H1 (cell line): ENCODE results near the gene PRKD3. TPM values are rescaled to one million over a fixed set of nuclear protein-coding genes. Genes with fewer than 3 reads are reported as not detected.

Source experiments
- CTCF ChIA-PET: fragments of 300-600 bp; sonication (Branson Sonifier 250); formaldehyde crosslinking; loops from one replicate; lab custom pipeline; 2021; ENCODE audit not compliant: partially characterized antibody; lab: Charles Lee
- POLR2A ChIA-PET: fragments of 300-600 bp; sonication (Branson Sonifier 250); formaldehyde crosslinking; loops from one replicate; lab custom pipeline; 2021; ENCODE audit warnings: inconsistent platforms; ENCODE audit not compliant: partially characterized antibody; lab: Charles Lee
- DNase-seq, 2 experiments: peaks; one replicate each; pipeline versions ENCODE4 v3.0.0 to v3.0.0-alpha.2; 2010 to 2022; ENCODE audit warnings: low spot score in 2 of 2, low read depth in 1 of 2, mixed read lengths in 1 of 2
- FAIRE-seq: peaks from 2 replicates; lab custom pipeline; 2011; peaks lifted over from hg19 to GRCh38; lab: Jason Lieb, UNC
- H2AFZ ChIP-seq: 2 replicates; pipeline ENCODE4 v1.8.1; 2012; ENCODE audit warnings: low read length, inconsistent platforms
- H2AK5ac ChIP-seq: 2 replicates; pipeline ENCODE4 v1.6.1; 2013; ENCODE audit warnings: low read depth, low read length
- H2BK120ac ChIP-seq: replicated peaks from 2 replicates; pipeline ENCODE3; 2013; ENCODE audit warnings: low read depth, low read length, inconsistent platforms
- H2BK12ac ChIP-seq: 2 replicates; pipeline ENCODE4 v1.6.1; 2013; ENCODE audit warnings: low read depth, low read length
- H2BK15ac ChIP-seq: 2 replicates; pipeline ENCODE4 v1.6.1; 2013; ENCODE audit warnings: low read length
- H2BK20ac ChIP-seq: 2 replicates; pipeline ENCODE4 v1.6.1; 2013; ENCODE audit warnings: low read length
- H2BK5ac ChIP-seq: 2 replicates; pipeline ENCODE4 v1.6.1; 2013; ENCODE audit warnings: low read depth, low read length
- H3K14ac ChIP-seq: 2 replicates; pipeline ENCODE4 v1.6.1; 2013; ENCODE audit warnings: inconsistent platforms; ENCODE audit not compliant: insufficient read length
- H3K18ac ChIP-seq: 2 replicates; pipeline ENCODE4 v1.6.1; 2013; ENCODE audit warnings: low read length; ENCODE audit errors: extremely low read depth
- H3K23ac ChIP-seq: 2 replicates; pipeline ENCODE4 v1.6.1; 2013; ENCODE audit warnings: inconsistent platforms; ENCODE audit not compliant: insufficient read length
- H3K23me2 ChIP-seq: 2 replicates; pipeline ENCODE4 v1.6.1; 2013; ENCODE audit warnings: low read depth, low read length
- H3K27ac ChIP-seq: 2 replicates; pipeline ENCODE4 v1.6.1; 2011; ENCODE audit warnings: low read depth, low read length, inconsistent platforms
- H3K27me3 ChIP-seq, 4 experiments: replicated peaks in 1 of 4; 1 replicate in 1 of 4; 2 replicates in 3 of 4; pipeline versions ENCODE4 v1.6.1 to v1.8.1; 2011 to 2013; ENCODE audit warnings: low read length in 3 of 4, mild to moderate bottlenecking in 3 of 4, inconsistent platforms in 2 of 4, mixed read lengths in 2 of 4, moderate library complexity in 1 of 4; ENCODE audit not compliant: control insufficient read depth in 3 of 4, insufficient read depth in 3 of 4; ENCODE audit errors: extremely low read depth in 1 of 4
- H3K36me3 ChIP-seq, 4 experiments: 2 replicates each; pipeline versions ENCODE4 v1.6.1 to v1.8.1; 2011 to 2013; ENCODE audit warnings: mild to moderate bottlenecking in 4 of 4, low read length in 3 of 4, moderate library complexity in 2 of 4, control low read depth in 1 of 4, inconsistent platforms in 1 of 4; ENCODE audit not compliant: insufficient read depth in 4 of 4, control insufficient read depth in 2 of 4
- H3K4ac ChIP-seq: replicated peaks from 2 replicates; pipeline ENCODE3; 2013; ENCODE audit warnings: low read length, low read depth, mixed read lengths, inconsistent platforms; ENCODE audit not compliant: insufficient read length
- H3K4me1 ChIP-seq, 4 experiments: replicated peaks in 1 of 4; 1 replicate in 1 of 4; 2 replicates in 3 of 4; pipeline versions ENCODE4 v1.6.1 to v1.8.1; 2011 to 2013; ENCODE audit warnings: low read length in 3 of 4, inconsistent platforms in 2 of 4, mixed read lengths in 1 of 4; ENCODE audit not compliant: insufficient read depth in 4 of 4, control insufficient read depth in 3 of 4
- H3K4me2 ChIP-seq, 2 experiments: 2 replicates each; pipeline versions ENCODE4 v1.6.1 to v1.8.1; 2011 to 2013; ENCODE audit warnings: low read depth in 2 of 2, low read length in 2 of 2, control low read depth in 1 of 2, inconsistent platforms in 1 of 2, mild to moderate bottlenecking in 1 of 2; ENCODE audit not compliant: insufficient read depth in 1 of 2
- H3K4me3 ChIP-seq, 4 experiments: fragments of 200-600, 300-600 bp in 1 of 4; sonication (generic), shearing (Covaris generic), sonication (Bioruptor Twin) in 1 of 4; 2 replicates each; pipeline versions ENCODE4 v1.5.1 to v1.8.1; 2011 to 2016; ENCODE audit warnings: low read length in 4 of 4, low read depth in 3 of 4, control low read depth in 2 of 4, inconsistent platforms in 2 of 4, mild to moderate bottlenecking in 2 of 4, mixed read lengths in 1 of 4, moderate library complexity in 1 of 4; ENCODE audit not compliant: insufficient read depth in 2 of 4; ENCODE audit errors: extremely low read depth in 1 of 4
- H3K56ac ChIP-seq: replicated peaks from 2 replicates; pipeline ENCODE3; 2013; ENCODE audit warnings: low read depth, mild to moderate bottlenecking, mixed read lengths, low read length, inconsistent platforms; ENCODE audit not compliant: insufficient read length
- H3K79me1 ChIP-seq: 2 replicates; pipeline ENCODE4 v1.6.1; 2013; ENCODE audit warnings: low read depth, low read length, control low read depth
- H3K79me2 ChIP-seq, 2 experiments: 2 replicates each; pipeline versions ENCODE4 v1.6.1 to v1.8.1; 2012 to 2013; ENCODE audit warnings: low read length in 2 of 2, mild to moderate bottlenecking in 2 of 2, inconsistent platforms in 1 of 2; ENCODE audit not compliant: insufficient read depth in 2 of 2, control insufficient read depth in 1 of 2
- H3K9ac ChIP-seq, 4 experiments: replicated peaks in 1 of 4; 1 replicate in 1 of 4; 2 replicates in 3 of 4; pipeline versions ENCODE4 v1.6.1 to v1.8.1; 2011 to 2013; ENCODE audit warnings: low read depth in 3 of 4, low read length in 3 of 4, control low read depth in 2 of 4, mild to moderate bottlenecking in 2 of 4, moderate library complexity in 2 of 4, inconsistent platforms in 1 of 4; ENCODE audit errors: extremely low read depth in 1 of 4
- H3K9me3 ChIP-seq, 2 experiments: 2 replicates each; pipeline versions ENCODE4 v1.6.1 to v1.8.1; 2012 to 2013; ENCODE audit warnings: mild to moderate bottlenecking in 2 of 2, moderate library complexity in 2 of 2, control low read depth in 1 of 2, inconsistent platforms in 1 of 2, low read depth in 1 of 2, low read length in 1 of 2, mixed read lengths in 1 of 2; ENCODE audit not compliant: insufficient read depth in 2 of 2
- H4K20me1 ChIP-seq, 2 experiments: replicated peaks in 1 of 2; 2 replicates each; pipeline versions ENCODE3 to v1.8.1; 2011 to 2013; ENCODE audit warnings: inconsistent platforms in 2 of 2, low read length in 2 of 2, mild to moderate bottlenecking in 1 of 2; ENCODE audit not compliant: insufficient read depth in 2 of 2, control insufficient read depth in 1 of 2
- H4K5ac ChIP-seq: 2 replicates; pipeline ENCODE4 v1.6.1; 2013; ENCODE audit warnings: low read length, low read depth, mixed read lengths, inconsistent platforms; ENCODE audit not compliant: insufficient read length
- H4K8ac ChIP-seq: 2 replicates; pipeline ENCODE4 v1.8.0; 2013; ENCODE audit warnings: mild to moderate bottlenecking, moderate library complexity, low read length, inconsistent platforms; ENCODE audit not compliant: insufficient read depth; ENCODE audit errors: extremely low read depth
- H4K91ac ChIP-seq: replicated peaks from 2 replicates; pipeline ENCODE3; 2013; ENCODE audit warnings: low read length, mixed read lengths, inconsistent platforms; ENCODE audit not compliant: insufficient read length
- BACH1 ChIP-seq: IDR thresholded peaks from 2 replicates; pipeline ENCODE4 v1.6.1; 2012; ENCODE audit warnings: low read length, improper control_type of control experiment
- CBX5 ChIP-seq: fragments of 300-800, 300-1000 bp; sonication (generic); IDR thresholded peaks from 2 replicates; pipeline ENCODE4 v1.7.1; 2016; ENCODE audit warnings: antibody characterized with exemption, low read length, low read depth
- CREB1 ChIP-seq: IDR thresholded peaks from 2 replicates; pipeline ENCODE4 v1.6.1; 2012; ENCODE audit warnings: inconsistent platforms
- HDAC2 ChIP-seq, 2 experiments: fragments of 300-600 bp in 1 of 2; sonication (generic) in 1 of 2; IDR thresholded peaks; 2 replicates each; pipeline ENCODE4 v1.6.1; 2011 to 2012; ENCODE audit warnings: low read depth in 2 of 2, low read length in 2 of 2, mild to moderate bottlenecking in 2 of 2, moderate library complexity in 2 of 2, borderline replicate concordance in 1 of 2, inconsistent platforms in 1 of 2
- KDM4A ChIP-seq: IDR thresholded peaks from one replicate; pipeline ENCODE4 v1.7.1; 2012; ENCODE audit warnings: low read depth, mild to moderate bottlenecking, moderate library complexity, low read length, inconsistent platforms; ENCODE audit not compliant: severe bottlenecking
- NANOG ChIP-seq: IDR thresholded peaks from 2 replicates; pipeline ENCODE4 v1.6.1; 2011; ENCODE audit warnings: low read length, low read depth, mild to moderate bottlenecking, inconsistent platforms; ENCODE audit not compliant: insufficient read depth, poor library complexity, severe bottlenecking
- PHF8 ChIP-seq: fragments of 200-600 bp; sonication (generic); conservative IDR thresholded peaks from 2 replicates; pipeline ENCODE4 v1.7.1; 2012; ENCODE audit warnings: low read depth, mild to moderate bottlenecking, inconsistent platforms, low read length, moderate library complexity
- POU5F1 ChIP-seq: IDR thresholded peaks from 2 replicates; pipeline ENCODE4 v1.6.1; 2011; ENCODE audit warnings: low read depth, mild to moderate bottlenecking, low read length, moderate library complexity
- RAD21 ChIP-seq, 2 experiments: IDR thresholded peaks in 1 of 2; conservative IDR thresholded peaks in 1 of 2; 2 replicates each; pipeline ENCODE4 v1.6.1; 2011; ENCODE audit warnings: low read depth in 2 of 2, low read length in 2 of 2, improper control_type of control experiment in 1 of 2, inconsistent platforms in 1 of 2, mild to moderate bottlenecking in 1 of 2, moderate library complexity in 1 of 2
- RFX5 ChIP-seq: IDR thresholded peaks from 2 replicates; pipeline ENCODE4 v1.6.1; 2011; ENCODE audit warnings: low read depth, low read length, improper control_type of control experiment, borderline replicate concordance
- TCF12 ChIP-seq: IDR thresholded peaks from 2 replicates; pipeline ENCODE4 v1.6.1; 2011; ENCODE audit warnings: low read depth, mild to moderate bottlenecking, low read length
- WGBS, 2 experiments: shearing (Covaris generic) in 1 of 2; methylation state at CpG; one replicate each; pipeline versions ENCODE4 v1.1.6 to v1.1.7; 2013 to 2015; ENCODE audit warnings: low lambda C conversion rate in 2 of 2, mixed read lengths in 2 of 2, inconsistent platforms in 1 of 2, low coverage in 1 of 2, missing lambda C conversion rate in 1 of 2; ENCODE audit not compliant: insufficient replicate concordance in 2 of 2, insufficient coverage in 1 of 2, insufficient read length in 1 of 2; ENCODE audit errors: extremely low coverage in 1 of 2, missing lambda C conversion rate in 1 of 2; 5-methylcytosine and 5-hydroxymethylcytosine counted together
- polyA plus RNA-seq, 7 experiments: library from polyadenylated mRNA; depleted of rRNA in 3 of 7; stranded (reverse) in 5 of 7; unstranded in 2 of 7; fragments of >200 nt in 5 of 7; fragments of 200-250 nt in 2 of 7; gene quantifications; 1 replicate in 5 of 7; 2 replicates in 1 of 7; 4 replicates in 1 of 7; pipeline versions ENCODE4 v1.2.1 to v1.2.3, GENCODE V29; 2011 to 2013; ENCODE audit warnings: missing spikeins in 2 of 7, mixed read lengths in 2 of 7
- total RNA-seq: library from RNA; stranded (reverse); fragmentation: NEBNext Ultra II Directional; extraction: Animal tissue kit (Norgen Biotek cat#: 25700); gene quantifications from 2 replicates; pipeline ENCODE4 v1.2.1, GENCODE V29; 2021
- TF ChIP-seq, protein P1 (sequence below): IDR thresholded peaks from 2 replicates; pipeline ENCODE4 v1.6.1; 2012; ENCODE audit warnings: inconsistent platforms
- TF ChIP-seq, protein P2 (sequence below): IDR thresholded peaks from 2 replicates; pipeline ENCODE4 v1.6.1; 2012; ENCODE audit warnings: inconsistent platforms

Gene PRKD3
- total and polyA plus RNA-seq, 2 of the 8 experiments (the other 6 are each of a cell fraction or from before 2014, with no cell fraction given): 12.0 to 63.3 TPM

DNA sequence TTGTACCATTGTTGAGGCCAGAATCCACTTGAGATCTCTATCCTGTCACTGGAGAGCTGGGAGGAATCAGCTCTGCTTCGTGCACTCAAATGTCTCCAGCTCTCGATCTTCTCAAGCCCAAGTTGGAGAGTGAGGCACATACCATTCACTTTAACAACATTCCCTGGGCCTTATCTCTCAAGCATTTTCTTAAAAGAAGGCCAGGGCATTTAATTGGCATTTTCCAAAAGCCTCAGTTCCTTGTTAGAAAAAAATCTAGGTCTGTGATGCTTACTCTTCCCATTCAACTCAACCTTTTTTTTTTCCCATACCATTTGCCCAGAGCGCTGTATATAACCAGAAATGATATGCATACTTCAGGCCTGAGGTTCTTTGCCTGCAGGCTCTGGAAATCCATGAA, 29.9 kb upstream of the PRKD3 start:
- Histone ChIP-seq H3K23ac (no peak overlapping the region), H4K5ac (no peak overlapping the region), H3K56ac (no peak overlapping the region), H3K9ac (no peak overlapping the region), H2BK5ac (no peak overlapping the region), H3K4me2 (no peak overlapping the region), H2BK120ac (no peak overlapping the region), H3K14ac (no peak overlapping the region), H2AFZ (no peak overlapping the region), H2BK20ac (no peak overlapping the region), H3K4ac (no peak overlapping the region), H3K4me1 (peaks cover 0 to 6% (median 2%) of the 10 kb centered on the region in 4 experiments; a peak in 4 of 7 replicates), H3K23me2 (no peaks in the 10 kb centered on the region), H3K36me3 (no peaks in the 10 kb centered on the region), H3K9me3 (no peaks in the 10 kb centered on the region), H3K79me1 (no peaks in the 10 kb centered on the region), H4K8ac (no peak overlapping the region), H2AK5ac (no peak overlapping the region), H3K27me3 (no peaks in the 10 kb centered on the region), H4K20me1 (no peaks in the 10 kb centered on the region), H3K79me2 (no peaks in the 10 kb centered on the region), H3K4me3 (no peak overlapping the region), H2BK15ac (no peak overlapping the region), H4K91ac (no peak overlapping the region), H3K27ac (no peak overlapping the region), H3K18ac (no peak overlapping the region), H2BK12ac (no peak overlapping the region)
- WGBS, 2 experiments: 81% methylated on average over 3 of the region's 3 CpGs; no CpG with 5 or more reads in 1 of the 2 experiments
- DNase-seq: no peak
- CTCF ChIA-PET: interaction anchor here (0.8 to 1.0 kb wide), 3 partner anchors 11 to 41 kb away, joined by 3 to 6 read pairs (median 3); no protein-coding TSS in a partner anchor
- no peak for FAIRE-seq
- POLR2A ChIA-PET: no interaction called here
- no peak for TF ChIP-seq CREB1
- no peak for TF ChIP-seq RAD21 (IDR thresholded peaks at IDR 0.05 in 1 of 2, conservative IDR thresholded peaks at IDR 0.05 in 1 of 2; ENCODE audit: low read depth in 2 of 2, low read length in 2 of 2)
- no peak for TF ChIP-seq POU5F1
- no peak for TF ChIP-seq HDAC2 (IDR thresholded peaks at IDR 0.05; ENCODE audit: borderline replicate concordance in 1 of 2, low read depth in 2 of 2, low read length in 2 of 2)
- no peak for TF ChIP-seq KDM4A
- TF ChIP-seq, protein P1, sequence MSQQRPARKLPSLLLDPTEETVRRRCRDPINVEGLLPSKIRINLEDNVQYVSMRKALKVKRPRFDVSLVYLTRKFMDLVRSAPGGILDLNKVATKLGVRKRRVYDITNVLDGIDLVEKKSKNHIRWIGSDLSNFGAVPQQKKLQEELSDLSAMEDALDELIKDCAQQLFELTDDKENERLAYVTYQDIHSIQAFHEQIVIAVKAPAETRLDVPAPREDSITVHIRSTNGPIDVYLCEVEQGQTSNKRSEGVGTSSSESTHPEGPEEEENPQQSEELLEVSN: no peak
- no peak for TF ChIP-seq TCF12
- TF ChIP-seq CBX5: no peak
- TF ChIP-seq PHF8: no peak
- TF ChIP-seq BACH1: no peak
- TF ChIP-seq, protein P2, sequence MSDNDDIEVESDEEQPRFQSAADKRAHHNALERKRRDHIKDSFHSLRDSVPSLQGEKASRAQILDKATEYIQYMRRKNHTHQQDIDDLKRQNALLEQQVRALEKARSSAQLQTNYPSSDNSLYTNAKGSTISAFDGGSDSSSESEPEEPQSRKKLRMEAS: no peak
- TF ChIP-seq RFX5: no peak
- TF ChIP-seq NANOG: no peak
